ENCODE data around the gene DCTN2.

- TF ChIP-seq CTCF (IDR thresholded peaks at IDR 0.05) (no peak), POLR2AphosphoS5 (IDR thresholded peaks at IDR 0.05; ENCODE audit: low read depth, low read length) (no peak), MAX (IDR thresholded peaks at IDR 0.05; ENCODE audit: low read depth) (no peak)
Measured at GRCh38 chr12:57513266-57513665, 33.7 kb downstream of the DCTN2 start.
